OCI-M1 (cell line): Measurements from ENCODE around the gene GNMT.

Experiments used
- DNase-seq: peaks from one replicate; lab custom pipeline; 2025; lab: John Stamatoyannopoulos, UW

The GNMT gene

GRCh38 chr6:42960243-42961019, at the start of gene GNMT:
TSS of gene GNMT (plus strand) at chr6:42960754. CDS start at chr6:42960768, 14 bp downstream.
- no peak for DNase-seq

DNA sequence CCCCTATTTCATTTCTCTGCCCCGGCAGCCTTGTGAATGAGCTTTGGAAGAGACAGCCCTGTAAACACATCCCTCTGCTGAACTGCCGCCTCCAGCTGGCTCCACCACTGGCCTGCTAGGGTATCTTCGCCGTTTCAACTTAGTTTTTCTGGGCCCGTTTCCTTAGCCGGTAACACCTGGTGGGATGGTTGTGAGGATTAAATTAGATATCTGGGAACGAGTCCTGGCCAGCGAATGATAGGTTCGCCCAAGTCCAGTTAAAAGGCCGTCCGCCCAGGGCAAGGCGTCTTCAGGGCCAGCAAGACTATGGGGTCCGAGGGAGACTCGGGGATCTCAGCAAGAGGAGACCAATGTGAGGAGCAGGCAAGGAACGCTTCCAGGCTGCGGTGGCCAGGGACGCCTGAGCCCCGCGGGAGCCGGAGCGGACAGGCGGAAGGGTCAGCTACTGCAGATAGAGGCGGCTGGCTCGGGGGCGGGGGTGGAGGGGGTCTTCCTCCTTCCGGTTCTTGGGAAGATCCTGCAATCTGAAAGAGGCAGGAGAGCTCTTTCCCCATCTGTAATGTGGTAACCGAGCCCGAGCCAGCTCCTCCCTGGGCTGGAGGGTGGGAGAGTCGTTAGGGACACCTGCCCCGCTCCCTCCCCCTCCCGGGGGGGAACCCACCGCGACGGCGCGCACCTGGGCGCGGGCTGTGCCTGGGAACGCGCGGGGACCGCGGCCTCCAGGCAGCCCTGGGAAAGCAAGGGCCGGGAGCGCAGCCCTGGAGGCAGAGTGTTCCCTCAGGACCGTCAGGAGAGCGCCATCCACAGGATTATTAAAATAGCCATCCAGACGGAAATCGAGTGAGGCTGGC, 49.2 kb upstream of the GNMT start:
- no peak for DNase-seq

- no peak for DNase-seq
Observed at GRCh38 chr6:42914546-42914945, 46.0 kb upstream of the GNMT start.

- DNase-seq: no peak
Observed at GRCh38 chr6:42915732-42916131, 44.8 kb upstream of the GNMT start, which contains the start of gene PTCRA. TSS of gene PTCRA (plus strand) at chr6:42916053. CDS start at chr6:42916070, 17 bp downstream.

DNA sequence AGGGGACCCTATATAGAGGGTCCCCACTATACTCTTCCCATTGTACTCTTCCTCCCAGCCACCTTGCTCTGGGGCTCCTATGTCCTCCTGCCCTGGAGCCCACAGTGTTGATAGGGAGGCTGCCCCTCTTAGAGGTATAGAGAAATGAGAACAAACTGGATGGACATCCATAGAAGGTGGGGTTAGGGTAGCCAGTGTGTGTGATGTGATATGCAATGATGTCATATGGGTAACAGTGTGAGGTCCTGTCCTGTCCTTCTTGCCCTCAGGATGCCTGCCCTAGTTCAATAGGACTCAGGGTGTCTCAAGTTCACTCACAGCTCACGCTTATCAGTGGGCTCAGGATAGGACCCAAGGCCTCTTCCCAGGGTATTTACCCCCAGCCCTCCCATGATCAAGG, 44.3 kb upstream of the GNMT start:
- no peak for DNase-seq

DNA sequence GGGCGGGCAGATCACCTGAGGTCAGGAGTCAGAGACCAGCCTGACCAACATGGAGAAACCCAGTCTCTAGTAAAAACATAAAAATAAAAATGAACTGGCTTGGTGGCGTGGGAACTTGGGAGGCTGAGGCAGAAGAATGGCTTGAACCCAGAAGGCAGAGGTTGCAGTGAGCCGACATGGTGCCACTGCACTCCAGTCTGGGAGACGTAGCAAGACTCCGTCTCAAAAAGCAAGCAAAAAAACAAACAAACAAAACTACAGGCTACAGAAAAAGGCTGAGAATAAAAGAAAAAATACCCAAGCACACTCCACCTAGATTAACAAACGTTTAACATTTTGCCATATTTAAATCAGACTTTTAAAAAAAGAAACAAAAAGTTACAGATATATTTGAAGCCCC, 38.8 kb upstream of the GNMT start:
- no peak for DNase-seq

GRCh38 chr6:42923666-42924065, 36.9 kb upstream of the GNMT start:
- peak; percentile 59 for DNase-seq

DNA sequence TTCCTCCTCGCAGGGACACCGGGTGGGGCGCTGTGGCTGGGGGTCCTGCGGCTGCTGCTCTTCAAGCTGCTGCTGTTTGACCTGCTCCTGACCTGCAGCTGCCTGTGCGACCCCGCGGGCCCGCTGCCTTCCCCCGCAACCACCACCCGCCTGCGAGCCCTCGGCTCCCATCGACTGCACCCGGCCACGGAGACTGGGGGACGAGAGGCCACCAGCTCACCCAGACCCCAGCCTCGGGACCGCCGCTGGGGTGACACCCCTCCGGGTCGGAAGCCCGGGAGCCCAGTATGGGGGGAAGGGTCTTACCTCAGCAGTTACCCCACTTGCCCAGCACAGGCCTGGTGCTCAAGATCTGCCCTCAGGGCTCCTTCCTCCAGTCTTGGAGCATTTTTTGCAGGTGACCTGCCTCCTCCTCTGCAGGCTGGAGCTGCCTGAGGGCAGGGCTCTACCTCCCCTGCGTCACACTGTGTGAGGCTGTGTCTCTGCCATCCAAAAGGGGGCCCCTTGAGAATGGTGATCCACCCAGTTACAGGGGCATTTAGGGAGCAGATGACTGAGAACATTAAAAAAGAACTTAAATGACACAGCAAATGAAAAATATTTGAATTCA, 35.2 kb upstream of the GNMT start:
- DNase-seq: no peak

GRCh38 chr6:42928986-42929820, 31.4 kb upstream of the GNMT start, which contains the start of gene CNPY3:
TSS of gene CNPY3 (plus strand) at chr6:42929480. CDS start at chr6:42929571, 91 bp downstream.
- DNase-seq: peak; percentile 99

- DNase-seq: peak; percentile 89
Observed at GRCh38 chr6:42929821-42930360, 30.7 kb upstream of the GNMT start.

- DNase-seq: no peak
Observed at GRCh38 chr6:42932412-42932811, 28.1 kb upstream of the GNMT start.

GRCh38 chr6:42933205-42933604, 27.3 kb upstream of the GNMT start:
- DNase-seq: no peak

DNA sequence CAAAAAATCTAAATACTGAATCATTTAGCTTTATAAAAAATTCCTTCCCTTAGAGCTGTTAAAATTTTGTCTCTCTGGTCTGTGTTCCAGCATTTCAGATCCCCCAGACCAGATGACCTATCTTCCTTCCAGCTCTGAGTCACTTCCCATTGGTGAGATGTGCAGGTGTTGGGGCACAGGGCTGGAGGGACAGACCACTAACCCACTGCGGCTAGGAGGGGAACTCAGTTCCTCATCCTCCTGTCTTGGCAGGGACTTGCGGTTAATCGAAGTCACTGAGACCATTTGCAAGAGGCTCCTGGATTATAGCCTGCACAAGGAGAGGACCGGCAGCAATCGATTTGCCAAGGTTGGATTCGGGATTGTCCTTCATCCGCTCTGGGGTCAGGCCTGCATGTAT, 25.2 kb upstream of the GNMT start:
- no peak for DNase-seq

DNA sequence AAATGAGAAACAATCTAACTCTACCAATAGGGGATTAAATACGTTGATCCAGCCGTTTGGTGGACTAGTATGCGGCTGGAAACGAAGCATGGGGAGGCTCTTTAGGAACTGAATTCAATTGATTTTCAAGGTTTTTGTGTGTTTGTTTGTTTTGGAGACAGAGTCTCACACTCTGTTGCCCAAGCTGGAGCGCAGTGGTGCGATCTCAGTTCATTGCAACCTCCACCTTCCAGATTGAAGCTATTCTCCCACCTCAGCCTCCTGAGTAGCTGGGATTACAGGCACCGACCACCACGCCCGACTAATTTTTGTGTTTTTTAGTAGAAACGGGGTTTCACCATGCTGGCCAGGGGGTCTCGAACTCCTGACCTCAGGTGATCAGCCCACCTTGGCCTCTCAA, 24.2 kb upstream of the GNMT start:
- DNase-seq: no peak

DNA sequence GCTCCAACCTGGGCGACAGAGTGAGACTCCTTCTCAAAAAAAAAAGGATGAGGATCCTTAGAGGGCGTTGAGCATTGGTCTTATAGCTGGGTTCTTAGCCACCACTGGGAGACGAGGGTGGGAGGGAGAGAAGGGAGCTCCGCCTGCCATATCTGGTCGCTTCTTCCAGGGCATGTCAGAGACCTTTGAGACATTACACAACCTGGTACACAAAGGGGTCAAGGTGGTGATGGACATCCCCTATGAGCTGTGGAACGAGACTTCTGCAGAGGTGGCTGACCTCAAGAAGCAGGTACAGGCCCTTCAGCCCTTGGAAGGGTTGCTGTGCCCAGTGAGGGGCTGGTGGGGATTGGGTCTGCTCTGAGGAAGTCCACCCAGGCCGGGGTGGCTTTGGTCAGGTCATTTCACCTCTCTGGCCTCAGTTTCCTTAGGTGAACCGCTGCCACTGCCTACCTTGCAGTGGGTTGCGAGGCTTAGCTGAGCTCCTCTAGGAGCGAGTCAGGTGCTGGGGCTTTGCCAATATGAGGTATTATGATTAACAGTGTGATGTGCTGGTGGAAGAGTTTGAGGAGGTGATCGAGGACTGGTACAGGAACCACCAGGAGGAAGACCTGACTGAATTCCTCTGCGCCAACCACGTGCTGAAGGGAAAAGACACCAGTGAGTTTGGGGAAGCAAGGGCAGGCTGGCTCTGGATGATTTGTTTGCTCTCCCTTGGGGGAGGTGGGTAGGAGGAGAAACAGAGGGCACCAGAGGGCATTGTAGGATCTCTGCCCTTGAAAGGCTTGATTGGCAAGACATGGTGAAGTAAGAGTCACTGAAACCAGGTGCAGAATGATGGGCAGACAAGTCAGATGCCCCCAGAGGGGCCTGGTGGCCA, 22.8 kb upstream of the GNMT start:
- no peak for DNase-seq

- no peak for DNase-seq
Observed at GRCh38 chr6:42938428-42938796, 22.1 kb upstream of the GNMT start.

- no peak for DNase-seq
Observed at GRCh38 chr6:42938987-42939809, 21.4 kb upstream of the GNMT start.

- no peak for DNase-seq
Observed at GRCh38 chr6:42939810-42940167, 20.8 kb upstream of the GNMT start.

DNA sequence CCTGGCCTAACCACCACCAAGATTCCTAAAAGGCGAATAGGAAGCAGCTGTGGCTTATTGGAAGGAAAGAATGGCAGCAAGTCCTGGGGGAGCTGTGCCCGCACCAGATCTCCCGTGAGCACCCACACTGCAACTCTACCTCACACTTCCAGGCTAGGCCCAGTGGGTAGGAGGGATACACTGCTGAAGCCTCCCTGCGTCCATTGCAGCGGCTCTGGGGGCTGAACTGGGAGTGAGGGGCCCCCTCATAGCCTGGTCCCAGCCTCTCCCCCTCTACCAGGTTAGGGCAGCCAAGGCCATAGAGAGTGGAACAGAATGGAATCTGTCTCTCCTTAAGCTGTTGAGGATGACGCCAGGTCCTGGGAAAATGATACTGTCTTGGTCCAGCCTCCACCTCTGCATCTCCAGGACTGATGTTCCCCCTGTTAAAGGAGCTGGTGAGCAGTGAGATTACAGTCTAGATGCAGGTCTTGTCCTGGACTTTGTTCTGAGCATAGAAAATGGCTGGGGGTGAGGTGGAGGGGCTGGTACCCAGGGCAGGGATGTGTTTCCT, 20.0 kb upstream of the GNMT start:
- no peak for DNase-seq
